ENCODE measurements around the gene CDK12. TPM values are rescaled to one million over a fixed set of nuclear protein-coding genes. Genes with fewer than 3 reads are reported as not detected.

Gene CDK12
- total and polyA plus RNA-seq, 2 experiments from 2014 or later = 10.2 to 41.3 TPM

DNA sequence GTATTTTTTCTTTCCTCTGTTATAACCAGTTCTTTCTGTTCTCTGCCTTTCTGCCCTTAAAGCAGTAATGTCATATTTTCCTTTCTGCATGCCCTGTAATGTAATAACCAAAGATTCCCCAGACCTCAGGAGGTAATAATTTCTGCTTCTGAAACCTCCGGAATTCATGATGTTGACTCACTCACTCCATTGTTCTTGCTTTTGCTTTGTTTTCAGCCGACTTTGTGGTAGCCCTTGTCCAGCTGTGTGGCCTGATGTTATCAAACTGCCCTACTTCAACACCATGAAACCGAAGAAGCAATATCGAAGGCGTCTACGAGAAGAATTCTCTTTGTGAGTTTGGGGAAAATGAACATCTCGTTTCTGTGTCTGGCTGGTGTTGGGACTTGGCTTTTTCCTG, 55.9 kb downstream of the CDK12 start:
- H3K9me2 ChIP-seq (replicated peaks; ENCODE audit: insufficient read depth) = no peaks in the 10 kb centered on the region
- no peak for DNase-seq (ENCODE audit: low spot score)
- TF ChIP-seq EZH2 (IDR thresholded peaks at IDR 0.05; ENCODE audit: borderline replicate concordance) (no peak), EZH2phosphoT487 (IDR thresholded peaks at IDR 0.05; ENCODE audit: low read depth, severe bottlenecking, unreplicated experiment) (no peak)
- TF ChIP-seq, protein P1, sequence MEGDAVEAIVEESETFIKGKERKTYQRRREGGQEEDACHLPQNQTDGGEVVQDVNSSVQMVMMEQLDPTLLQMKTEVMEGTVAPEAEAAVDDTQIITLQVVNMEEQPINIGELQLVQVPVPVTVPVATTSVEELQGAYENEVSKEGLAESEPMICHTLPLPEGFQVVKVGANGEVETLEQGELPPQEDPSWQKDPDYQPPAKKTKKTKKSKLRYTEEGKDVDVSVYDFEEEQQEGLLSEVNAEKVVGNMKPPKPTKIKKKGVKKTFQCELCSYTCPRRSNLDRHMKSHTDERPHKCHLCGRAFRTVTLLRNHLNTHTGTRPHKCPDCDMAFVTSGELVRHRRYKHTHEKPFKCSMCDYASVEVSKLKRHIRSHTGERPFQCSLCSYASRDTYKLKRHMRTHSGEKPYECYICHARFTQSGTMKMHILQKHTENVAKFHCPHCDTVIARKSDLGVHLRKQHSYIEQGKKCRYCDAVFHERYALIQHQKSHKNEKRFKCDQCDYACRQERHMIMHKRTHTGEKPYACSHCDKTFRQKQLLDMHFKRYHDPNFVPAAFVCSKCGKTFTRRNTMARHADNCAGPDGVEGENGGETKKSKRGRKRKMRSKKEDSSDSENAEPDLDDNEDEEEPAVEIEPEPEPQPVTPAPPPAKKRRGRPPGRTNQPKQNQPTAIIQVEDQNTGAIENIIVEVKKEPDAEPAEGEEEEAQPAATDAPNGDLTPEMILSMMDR (IDR thresholded peaks at IDR 0.05; ENCODE audit: poor library complexity) = no peak
- no peaks in the 10 kb centered on the region for H4K20me1 ChIP-seq (ENCODE audit: insufficient read depth, poor library complexity, severe bottlenecking)
- H3K27ac ChIP-seq = no peak overlapping the region
- no peaks in the 10 kb centered on the region for H3K4me1 ChIP-seq (ENCODE audit: insufficient read depth)
- no peaks in the 10 kb centered on the region for H3K79me2 ChIP-seq
- no peak overlapping the region for H2AFZ ChIP-seq
- 77% methylated on average over 7 of the region's 7 CpGs for WGBS (ENCODE audit: low lambda C conversion rate, missing lambda C conversion rate)
- no peak overlapping the region for H3K4me3 ChIP-seq
- no peak overlapping the region for H3K4me2 ChIP-seq
- no peaks in the 10 kb centered on the region for H3K36me3 ChIP-seq (replicated peaks; ENCODE audit: insufficient read depth, low read depth)
- H3K9me3 ChIP-seq (ENCODE audit: low read depth) = no peaks in the 10 kb centered on the region
- no peaks in the 10 kb centered on the region for H3K27me3 ChIP-seq

DNA sequence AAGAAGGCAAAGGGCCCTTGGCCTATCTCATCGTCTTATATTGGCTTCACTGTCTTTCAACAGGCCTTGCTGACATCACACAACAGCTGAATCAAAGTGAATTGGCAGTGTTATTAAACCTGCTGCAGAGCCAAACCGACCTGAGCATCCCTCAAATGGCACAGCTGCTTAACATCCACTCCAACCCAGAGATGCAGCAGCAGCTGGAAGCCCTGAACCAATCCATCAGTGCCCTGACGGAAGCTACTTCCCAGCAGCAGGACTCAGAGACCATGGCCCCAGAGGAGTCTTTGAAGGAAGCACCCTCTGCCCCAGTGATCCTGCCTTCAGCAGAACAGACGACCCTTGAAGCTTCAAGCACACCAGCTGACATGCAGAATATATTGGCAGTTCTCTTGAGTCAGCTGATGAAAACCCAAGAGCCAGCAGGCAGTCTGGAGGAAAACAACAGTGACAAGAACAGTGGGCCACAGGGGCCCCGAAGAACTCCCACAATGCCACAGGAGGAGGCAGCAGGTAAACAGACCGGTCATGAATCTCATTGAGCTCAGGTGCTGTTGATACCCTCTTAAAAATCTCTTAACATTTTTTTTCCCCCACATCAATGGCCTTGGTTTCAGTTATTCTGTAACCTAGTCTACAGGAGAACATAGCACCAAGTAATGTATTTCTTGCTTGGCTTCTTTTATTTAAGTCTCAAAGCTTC, 64.7 kb downstream of the CDK12 start:
- H3K4me1 ChIP-seq (ENCODE audit: insufficient read depth) = no peaks in the 10 kb centered on the region
- no peaks in the 10 kb centered on the region for H3K36me3 ChIP-seq (replicated peaks; ENCODE audit: insufficient read depth, low read depth)
- no peaks in the 10 kb centered on the region for H3K9me3 ChIP-seq (ENCODE audit: low read depth)
- DNase-seq (ENCODE audit: low spot score) = no peak
- H4K20me1 ChIP-seq (ENCODE audit: insufficient read depth, poor library complexity, severe bottlenecking) = no peaks in the 10 kb centered on the region
- no peaks in the 10 kb centered on the region for H3K9me2 ChIP-seq (replicated peaks; ENCODE audit: insufficient read depth)
- H3K27me3 ChIP-seq = no peaks in the 10 kb centered on the region
- H2AFZ ChIP-seq = no peak overlapping the region
- no peak overlapping the region for H3K4me2 ChIP-seq
- 87% methylated on average over 6 of the region's 6 CpGs for WGBS (ENCODE audit: low lambda C conversion rate, missing lambda C conversion rate)
- TF ChIP-seq EZH2phosphoT487 (IDR thresholded peaks at IDR 0.05; ENCODE audit: low read depth, severe bottlenecking, unreplicated experiment) = no peak
- TF ChIP-seq, protein P1 (IDR thresholded peaks at IDR 0.05; ENCODE audit: poor library complexity) = no peak
- TF ChIP-seq EZH2 (IDR thresholded peaks at IDR 0.05; ENCODE audit: borderline replicate concordance) = no peak
- no peaks in the 10 kb centered on the region for H3K79me2 ChIP-seq
- no peak overlapping the region for H3K4me3 ChIP-seq
- no peak overlapping the region for H3K27ac ChIP-seq

DNA sequence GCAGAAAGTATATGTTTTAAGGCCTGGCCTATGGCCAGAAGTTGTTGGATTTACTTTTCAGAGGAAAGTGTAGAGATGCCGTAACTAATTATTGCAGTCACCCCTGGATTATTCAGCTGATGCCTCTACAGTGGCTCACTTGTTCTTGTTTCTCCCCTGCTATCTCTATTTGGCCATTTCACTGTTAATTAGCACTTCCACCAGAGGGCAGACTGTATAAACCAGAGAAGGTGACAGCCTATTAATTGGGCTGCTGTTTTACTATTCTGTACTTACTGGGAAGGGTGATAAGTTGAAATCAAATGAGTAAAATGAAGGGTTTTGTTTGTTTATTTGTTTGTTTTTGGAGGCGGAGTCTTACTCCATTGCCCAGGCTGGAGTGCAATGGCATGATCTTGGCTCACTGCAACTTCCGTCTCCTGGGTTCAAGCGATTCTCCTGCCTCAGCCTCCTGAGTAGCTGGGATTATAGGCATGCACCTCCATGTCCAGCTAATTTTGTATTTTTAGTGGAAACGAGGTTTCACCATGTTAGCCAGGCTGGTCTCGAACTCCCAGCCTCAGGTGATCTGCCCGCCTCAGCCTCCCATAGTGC, 66.0 kb downstream of the CDK12 start:
- Histone ChIP-seq H3K9me3 (ENCODE audit: low read depth) (no peaks in the 10 kb centered on the region), H3K4me1 (ENCODE audit: insufficient read depth) (no peaks in the 10 kb centered on the region), H3K27ac (no peak overlapping the region), H3K36me3 (replicated peaks; ENCODE audit: insufficient read depth, low read depth) (no peaks in the 10 kb centered on the region), H2AFZ (no peak overlapping the region), H3K4me3 (no peak overlapping the region), H3K9me2 (replicated peaks; ENCODE audit: insufficient read depth) (no peaks in the 10 kb centered on the region), H4K20me1 (ENCODE audit: insufficient read depth, poor library complexity, severe bottlenecking) (no peaks in the 10 kb centered on the region), H3K79me2 (no peaks in the 10 kb centered on the region), H3K27me3 (no peaks in the 10 kb centered on the region), H3K4me2 (no peak overlapping the region)
- no peak for DNase-seq (ENCODE audit: low spot score)
- TF ChIP-seq EZH2 (IDR thresholded peaks at IDR 0.05; ENCODE audit: borderline replicate concordance) (no peak), EZH2phosphoT487 (IDR thresholded peaks at IDR 0.05; ENCODE audit: low read depth, severe bottlenecking, unreplicated experiment) (no peak)
- TF ChIP-seq, protein P1 (IDR thresholded peaks at IDR 0.05; ENCODE audit: poor library complexity) = peak; percentile 39
- WGBS (ENCODE audit: low lambda C conversion rate, missing lambda C conversion rate) = 97% methylated on average over 7 of the region's 7 CpGs

All from hepatocyte (in vitro differentiated cells).